Activated CD4-positive, CD25-positive, alpha-beta regulatory T cell treated with anti-CD3 and anti-CD28 coated beads, Interleukin-2, amount 50 U/mL, for 72 hours (primary cell): ENCODE data around the gene FABP7.

ENCODE experiments used
- DNase-seq: peaks from one replicate; pipeline ENCODE4 v3.0.0; 2021

The FABP7 gene

DNA sequence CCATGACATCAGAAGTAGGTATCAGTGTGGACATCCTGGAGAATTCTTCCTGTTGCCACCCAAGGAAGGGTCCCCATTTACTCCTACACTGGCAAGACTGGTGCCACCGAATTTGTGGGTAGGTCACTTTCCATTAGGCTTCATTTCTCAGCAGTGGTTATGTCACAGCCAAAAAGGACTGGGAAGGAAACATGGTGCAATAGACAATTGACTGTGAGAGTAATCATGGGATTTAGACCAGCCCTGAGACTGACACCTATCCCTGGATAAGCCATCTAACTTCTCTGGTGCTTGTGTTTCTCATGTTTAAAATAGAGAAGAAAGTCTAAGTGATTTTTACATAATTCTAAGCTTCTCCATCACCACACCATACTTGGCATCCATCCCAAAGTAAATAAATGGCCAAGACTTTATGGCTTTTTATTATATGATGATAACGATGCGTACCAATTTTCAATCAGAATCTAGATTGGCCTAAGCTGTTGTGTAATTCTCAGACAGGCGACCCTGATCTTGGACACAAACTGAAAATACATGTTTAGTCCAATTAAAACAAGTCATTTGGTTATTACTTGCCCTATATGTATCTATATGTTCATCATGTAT, 19.7 kb downstream of the FABP7 start:
- DNase-seq, result no peak

DNA sequence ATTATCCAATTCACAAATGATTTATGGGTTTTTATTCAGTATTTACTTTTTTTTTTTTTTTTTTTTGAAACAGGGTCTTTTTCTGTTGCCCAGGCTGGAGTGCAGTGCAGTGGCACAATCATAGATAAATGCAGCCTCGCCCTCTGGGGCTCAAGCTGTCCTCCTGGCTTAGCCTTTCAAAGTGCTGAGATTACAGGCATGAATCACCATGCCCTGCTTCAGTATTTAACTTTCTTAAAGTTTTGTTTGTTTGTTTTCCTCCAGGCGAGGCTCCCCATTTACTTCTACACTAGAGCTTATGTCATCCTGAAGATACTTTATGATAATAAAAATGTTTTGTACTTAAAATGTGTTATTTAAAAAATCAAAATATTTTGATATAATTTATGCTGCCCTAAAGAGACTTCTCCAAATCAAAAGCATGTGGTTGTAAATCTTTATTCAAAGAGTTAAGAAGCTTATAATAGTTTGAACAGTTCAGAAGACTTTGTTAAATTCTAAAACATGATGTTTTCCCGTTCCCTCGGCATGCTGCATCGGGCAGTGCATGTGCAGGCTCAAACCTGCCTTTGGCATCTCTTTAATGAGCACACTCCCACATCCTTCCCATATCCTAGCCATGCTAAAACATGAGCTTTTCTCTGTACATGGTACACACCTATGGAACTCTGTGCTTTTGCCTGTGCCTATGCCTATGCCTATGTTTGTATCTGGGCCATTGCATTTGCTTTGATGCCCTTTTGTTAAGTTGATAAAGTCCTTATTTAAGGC, 20.6 kb downstream of the FABP7 start:
- no peak for DNase-seq

DNA sequence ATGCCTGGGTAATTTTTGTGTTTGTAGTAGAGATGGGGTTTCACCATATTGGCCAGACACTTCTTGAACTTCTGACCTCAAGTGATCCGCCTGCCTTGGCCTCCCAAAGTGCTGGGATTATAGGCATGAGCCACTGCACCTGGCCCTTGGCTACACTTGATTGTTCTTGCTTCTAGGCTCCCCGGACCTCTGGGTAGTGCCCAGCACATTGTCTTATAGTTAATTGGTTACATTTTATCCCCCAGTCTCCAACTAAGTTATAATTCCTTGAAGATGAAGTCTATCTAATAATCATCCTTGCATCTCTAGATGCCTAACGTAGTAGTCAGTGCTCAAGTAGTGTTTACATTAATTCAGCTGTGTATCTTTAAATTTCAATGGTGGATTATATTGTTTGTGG, 21.4 kb downstream of the FABP7 start:
- no peak for DNase-seq

DNA sequence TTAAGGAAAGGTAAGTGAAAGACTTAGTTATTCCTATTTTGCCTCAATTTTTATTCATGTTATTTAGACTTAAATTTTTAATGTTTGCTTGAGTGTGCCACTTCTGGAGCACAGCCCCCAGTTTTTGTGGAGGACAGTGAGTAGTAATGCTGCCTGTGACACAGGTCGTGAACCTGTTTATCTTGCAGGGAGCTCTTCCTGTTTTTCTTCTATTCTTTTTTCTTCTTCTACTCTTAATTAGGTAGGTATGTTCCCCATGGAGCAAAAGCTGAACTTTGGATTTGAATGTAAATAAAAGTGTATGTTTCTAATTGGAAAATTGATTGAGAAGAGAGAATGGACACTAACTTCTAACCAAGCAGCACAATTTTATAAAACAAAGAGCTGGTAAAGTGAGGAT, 21.9 kb downstream of the FABP7 start:
- no peak for DNase-seq

DNA sequence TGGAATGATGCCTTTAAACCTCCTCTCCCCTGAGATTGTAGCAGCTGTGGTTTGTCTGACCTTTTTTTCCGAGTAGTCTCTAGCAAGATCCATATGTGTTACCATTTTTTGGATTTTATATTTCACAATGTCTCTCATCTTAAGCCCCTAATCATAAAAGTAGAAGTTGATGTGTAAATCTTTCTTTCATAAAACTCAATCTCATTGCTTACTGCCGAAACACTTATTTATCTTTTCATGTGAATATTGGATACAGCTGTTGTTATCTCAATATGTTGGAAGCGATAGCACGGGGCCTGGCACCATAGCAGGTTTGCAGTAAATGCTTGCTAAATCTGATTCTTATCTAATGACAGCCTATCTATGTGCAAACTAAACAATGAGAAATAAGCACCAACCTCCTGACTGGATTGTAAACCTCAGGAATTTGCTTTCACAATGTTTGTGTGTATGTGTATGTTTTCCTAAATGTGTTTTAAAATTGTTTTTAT, 23.7 kb downstream of the FABP7 start:
- DNase-seq, result no peak

DNA sequence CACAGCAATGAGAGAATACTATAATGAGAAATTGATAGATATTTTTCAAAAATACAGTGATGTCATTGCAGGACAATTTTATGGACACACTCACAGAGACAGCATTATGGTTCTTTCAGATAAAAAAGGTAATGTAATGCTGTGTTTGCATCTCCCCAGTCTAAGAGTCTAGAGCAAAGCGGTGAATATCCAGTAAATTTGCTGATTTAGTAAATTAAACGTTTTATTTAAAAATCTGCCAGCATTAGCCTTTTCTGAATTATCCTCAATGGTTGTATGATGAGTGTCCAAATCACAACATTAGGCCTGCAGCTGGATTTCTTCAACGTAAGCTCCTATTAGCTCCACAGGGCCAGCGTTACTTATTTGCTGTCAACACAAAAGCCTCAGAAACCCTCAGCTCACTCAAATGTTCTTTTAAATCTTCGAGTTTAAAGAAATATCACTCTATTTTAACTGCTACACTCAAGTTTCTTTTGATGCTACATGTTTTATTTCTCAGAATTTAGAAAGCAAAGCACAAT, 25.5 kb downstream of the FABP7 start:
- DNase-seq, result no peak

DNA sequence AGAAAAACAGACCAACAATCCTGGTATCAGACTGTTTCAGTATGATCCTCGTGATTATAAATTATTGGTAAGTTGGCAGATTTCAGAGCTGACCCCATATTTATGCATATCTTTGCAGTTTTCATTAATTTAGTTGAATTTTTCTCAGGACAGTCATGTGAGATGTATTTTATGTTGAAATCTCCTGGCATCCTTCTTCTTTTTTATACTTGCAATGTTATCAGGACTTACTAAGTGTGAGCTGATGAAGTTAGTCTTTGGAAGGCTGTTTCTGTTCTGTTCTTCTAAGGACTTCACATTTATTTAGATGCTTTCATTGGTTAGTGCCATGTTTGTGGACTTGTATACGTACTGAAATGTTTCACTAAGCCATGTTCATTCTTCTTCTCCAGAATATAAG, 26.8 kb downstream of the FABP7 start:
- no peak for DNase-seq

DNA sequence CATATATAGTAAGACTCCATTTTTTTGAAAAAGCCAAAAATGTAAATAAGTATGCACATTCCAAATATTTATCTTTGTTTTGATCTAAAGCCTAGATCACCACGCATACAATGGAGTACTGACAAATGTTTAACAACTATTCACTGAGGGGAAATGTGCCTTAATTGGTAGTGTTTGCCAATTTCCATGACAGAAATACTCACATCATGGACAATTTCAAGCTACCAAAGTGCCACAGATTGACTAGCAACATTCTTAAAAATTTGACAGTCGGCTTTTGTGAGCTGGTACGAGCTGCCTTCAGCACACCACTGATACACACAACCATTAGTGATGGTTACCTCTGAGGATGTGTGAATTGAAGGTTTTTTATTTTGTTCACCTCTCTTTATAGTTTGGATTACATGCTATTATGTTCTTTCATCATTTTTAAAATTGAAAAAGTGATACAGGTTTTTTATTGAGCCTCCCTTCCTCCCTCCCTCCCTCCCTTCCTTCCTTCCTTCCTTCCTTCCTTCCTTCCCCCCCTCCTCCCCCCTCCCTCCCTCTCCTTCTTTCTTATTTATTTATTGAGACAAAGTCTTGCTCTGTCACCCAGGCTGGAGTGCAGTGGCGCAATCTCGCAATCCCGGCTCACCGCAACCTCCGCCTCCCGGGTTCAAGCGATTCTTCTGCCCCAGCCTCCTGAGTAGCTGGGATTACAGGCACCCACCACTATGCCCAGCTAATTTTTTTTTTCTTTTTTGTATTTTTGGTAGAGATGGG, 28.8 kb downstream of the FABP7 start:
- DNase-seq, result no peak

DNA sequence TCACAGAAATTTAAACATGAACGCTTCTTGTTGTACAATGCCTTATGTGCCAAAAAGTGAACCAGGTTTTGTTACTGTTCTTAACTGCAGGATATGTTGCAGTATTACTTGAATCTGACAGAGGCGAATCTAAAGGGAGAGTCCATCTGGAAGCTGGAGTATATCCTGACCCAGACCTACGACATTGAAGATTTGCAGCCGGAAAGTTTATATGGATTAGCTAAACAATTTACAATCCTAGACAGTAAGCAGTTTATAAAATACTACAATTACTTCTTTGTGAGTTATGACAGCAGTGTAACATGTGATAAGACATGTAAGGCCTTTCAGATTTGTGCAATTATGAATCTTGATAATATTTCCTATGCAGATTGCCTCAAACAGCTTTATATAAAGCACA, 29.5 kb downstream of the FABP7 start:
- no peak for DNase-seq

DNA sequence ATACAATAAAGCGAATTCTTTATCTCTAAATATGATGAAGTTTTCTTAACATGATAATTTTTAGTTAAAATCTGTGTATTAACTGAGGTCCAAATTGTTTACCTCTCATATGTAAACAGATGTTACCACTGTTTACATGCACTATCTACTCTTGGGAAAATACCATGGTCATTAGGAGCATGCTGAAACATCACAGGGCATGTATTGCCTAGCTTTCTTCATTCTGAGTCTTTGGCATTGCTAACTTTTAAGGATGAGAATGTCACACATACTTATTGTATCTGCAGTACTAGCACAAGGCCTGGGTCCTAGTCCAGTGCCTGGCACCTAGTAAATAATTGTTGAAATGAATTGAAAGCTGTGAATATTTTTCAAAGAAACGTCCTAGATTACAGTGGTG, 30.2 kb downstream of the FABP7 start:
- no peak for DNase-seq

DNA sequence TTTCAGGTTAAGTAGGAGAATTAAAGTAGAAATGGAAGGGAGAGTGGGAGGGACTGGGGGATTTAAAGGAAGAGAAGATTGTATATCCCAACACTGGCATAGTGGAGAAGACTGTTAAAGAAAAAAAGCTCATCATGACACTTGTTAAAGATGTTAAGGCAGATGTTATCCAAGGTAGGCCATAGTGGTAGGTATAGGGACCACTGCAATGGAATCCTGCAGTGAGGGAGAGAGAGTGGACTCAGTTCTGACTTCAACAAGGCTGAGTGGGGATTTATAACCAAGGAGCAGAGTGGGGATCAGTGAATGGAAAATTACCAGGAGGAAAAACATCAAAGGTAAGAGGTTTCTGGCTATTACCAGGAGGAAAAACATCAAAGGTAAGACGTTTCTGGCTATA, 30.7 kb downstream of the FABP7 start:
- no peak for DNase-seq

DNA sequence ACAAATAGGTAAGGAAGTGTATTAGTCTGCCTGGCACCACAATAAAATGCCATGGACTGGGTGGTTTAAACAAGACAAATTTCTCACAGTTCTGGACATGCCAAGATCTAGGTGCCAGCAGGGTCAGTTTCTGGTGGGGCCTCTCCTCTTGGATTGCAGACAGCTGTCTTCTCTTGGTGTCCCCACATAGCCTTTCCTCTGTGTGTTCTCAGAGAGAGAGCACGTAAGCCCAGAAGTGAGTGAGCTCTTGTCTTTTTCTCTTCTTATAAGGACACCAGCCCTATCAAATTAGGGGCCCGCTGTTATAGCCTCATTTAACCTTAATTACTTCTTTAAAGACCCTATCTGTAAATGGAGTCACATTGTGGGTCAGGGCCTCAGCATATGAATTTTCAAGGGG, 37.8 kb downstream of the FABP7 start:
- DNase-seq, result no peak

DNA sequence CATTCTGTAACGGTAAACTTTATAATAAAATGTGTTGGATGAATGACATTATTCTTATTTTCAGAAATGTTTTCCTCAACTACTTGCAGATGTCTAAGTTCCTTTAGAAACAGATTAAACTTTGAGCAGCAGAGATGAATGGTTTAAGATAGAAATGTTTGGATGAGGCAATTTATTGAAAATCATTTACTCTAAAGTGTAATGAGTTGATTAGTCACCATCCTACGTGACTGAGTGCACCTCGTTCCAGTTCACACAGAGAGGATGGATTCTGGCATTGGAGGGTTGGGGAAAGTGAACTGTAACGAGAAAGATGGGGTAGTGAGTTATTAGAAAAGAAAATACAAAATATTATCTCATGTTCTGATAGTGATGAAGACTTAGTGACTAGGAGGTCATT, 38.2 kb downstream of the FABP7 start:
- DNase-seq, result no peak

DNA sequence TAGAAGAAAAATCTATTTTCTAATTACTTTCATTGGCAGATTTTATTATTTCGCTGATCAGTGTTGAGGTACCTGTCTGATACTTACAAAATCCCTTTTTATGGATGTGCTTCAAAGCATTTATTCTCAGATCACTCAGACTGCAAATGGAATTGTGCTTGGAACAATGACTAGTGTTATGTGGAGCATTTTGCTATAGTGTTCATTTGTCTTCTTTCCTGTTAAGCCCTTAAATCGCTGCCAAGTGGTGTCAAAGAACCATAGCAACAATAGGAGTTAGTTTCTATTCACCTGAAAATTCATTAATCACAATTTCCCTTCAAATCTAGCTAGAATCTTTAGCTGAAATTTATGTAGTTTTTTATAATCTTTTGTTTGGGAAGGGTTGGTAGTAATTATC, 39.4 kb downstream of the FABP7 start:
- no peak for DNase-seq

DNA sequence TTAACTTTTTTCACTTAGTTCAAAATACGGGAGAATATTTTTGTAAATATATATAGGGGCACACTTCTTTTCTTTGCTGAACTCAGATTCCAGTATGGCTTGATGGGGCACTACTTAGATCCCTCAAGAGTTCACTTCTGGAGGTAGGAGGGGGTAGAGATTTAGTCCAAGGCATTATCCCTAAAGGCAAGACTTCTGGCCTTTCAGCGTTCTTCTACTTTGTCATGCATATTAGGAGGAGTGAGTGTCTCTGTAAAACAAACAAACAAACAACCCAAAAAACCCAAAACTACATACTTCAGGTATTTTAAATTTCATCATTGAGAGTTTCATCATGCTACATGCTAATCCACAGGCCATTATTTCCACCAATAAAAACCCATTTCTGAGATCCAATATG, 41.6 kb downstream of the FABP7 start:
- no peak for DNase-seq

DNA sequence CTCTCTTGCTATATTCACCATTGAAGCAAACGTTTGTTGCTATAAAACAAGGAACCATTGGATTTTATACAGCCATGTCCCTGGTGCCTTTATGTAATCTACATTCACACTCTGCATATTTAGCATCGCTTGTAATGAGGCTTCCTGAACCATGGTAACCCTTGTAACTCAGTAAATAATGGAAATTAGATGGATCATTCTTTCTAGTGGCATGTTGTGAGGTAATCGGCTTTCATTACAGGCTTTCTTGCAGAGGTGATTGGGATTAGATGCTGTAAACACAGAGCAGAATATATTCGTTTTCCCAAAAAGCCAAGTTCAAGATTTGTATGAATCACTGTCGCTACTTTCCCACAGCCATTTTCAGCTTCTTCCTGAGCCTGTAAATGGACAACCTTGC, 45.6 kb downstream of the FABP7 start:
- DNase-seq, result no peak

DNA sequence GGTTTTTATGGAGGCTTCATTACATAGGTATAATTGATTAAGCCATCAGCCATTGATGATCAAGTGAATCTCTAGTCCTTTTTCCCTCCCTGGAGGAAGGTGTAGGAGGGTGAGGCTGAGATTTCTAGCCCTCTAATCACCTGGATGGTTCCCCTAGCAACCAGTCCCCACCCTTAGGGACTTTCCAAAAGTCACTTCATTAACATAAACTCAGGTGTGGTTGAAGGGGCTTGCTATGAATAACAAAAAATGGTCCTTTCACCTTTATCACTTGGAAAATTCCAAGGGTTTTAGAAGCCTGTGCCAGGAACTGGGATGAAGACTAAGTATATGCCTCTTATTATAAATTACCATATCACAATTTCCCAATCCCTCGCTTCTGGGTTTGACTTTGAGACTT, 49.9 kb downstream of the FABP7 start:
- no peak for DNase-seq

DNA sequence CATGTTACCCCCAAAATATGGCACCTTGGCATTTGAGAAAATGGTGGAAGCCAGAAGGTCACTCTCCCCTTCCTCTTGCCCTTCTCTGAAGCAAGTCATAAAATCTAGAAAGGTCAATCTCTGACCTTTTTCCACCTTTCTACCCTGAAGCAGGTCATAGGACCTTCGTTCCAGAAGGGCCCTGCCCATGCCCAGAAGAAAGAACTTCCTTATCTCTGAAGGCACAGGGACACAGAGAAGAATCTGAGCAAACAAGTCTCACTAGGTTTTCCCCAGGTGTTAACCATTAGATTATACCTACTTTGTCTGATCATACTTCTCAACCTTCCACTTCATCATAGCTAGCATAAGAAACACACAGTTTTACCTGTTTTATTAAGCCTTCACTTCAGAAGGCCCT, 52.0 kb downstream of the FABP7 start:
- DNase-seq, result no peak

DNA sequence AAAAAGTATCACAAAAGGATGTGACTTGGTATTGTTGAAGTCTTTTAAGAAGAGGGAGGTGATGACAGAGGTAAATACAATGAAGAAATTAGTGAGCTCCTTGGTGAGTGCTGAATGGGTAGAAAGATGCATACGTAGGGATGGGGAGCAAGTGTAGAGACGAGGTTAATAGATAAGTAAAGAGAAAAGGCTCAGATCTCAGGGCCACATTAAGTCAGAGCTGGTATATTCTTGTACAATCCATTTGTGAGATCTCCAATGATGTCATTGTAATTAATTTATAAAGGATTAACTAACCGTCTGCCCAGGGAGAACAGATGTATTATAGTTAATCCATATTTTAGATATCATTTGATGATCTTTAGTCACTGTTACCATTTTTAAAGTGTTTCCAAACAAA, 52.9 kb downstream of the FABP7 start:
- DNase-seq, result no peak

DNA sequence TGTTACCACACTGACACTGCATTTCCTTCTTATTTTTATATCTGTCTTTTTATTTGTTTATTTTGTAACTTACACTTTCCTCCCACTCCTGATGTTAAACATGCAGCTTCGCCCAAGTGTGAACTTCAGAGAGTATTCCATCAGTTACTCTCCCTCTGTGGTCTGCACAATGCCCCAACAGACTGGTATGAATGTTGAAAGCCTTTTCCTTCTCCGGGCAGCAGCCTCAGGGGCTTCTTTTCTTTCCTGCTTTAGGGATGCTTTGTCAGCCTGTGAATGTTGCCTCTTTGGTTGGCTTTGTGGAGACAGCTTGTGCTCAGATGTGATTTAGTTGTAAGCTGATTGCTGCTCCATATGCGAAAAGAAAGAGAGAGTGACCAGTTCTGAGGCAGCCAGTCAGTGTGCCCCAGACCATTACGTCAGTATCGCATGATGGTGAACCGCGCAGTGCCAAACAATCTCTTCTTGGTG, 53.5 kb downstream of the FABP7 start:
- no peak for DNase-seq
